DOHH2 (cell line): ENCODE results near the gene CTDSPL.

ENCODE experiments used
- H3F3A ChIP-seq: fragments of 200-600 bp; sonication (generic), shearing (Covaris generic); 2 replicates; pipeline ENCODE4 v1.6.0; 2016; ENCODE audit warnings: antibody characterized with exemption, mild to moderate bottlenecking; ENCODE audit not compliant: control insufficient read depth, insufficient read depth
- H3K27ac ChIP-seq: fragments of 200-600 bp; sonication (generic); 2 replicates; pipeline ENCODE4 v1.5.1; 2014; ENCODE audit warnings: low read depth, mild to moderate bottlenecking, low read length, moderate library complexity
- H3K27me3 ChIP-seq: fragments of 200-600 bp; sonication (generic); 2 replicates; pipeline ENCODE4 v1.6.1; 2014; ENCODE audit warnings: mild to moderate bottlenecking, low read length, mixed read lengths; ENCODE audit not compliant: control insufficient read depth
- H3K36me3 ChIP-seq: fragments of 200-600 bp; sonication (generic); 2 replicates; pipeline ENCODE4 v1.6.1; 2014; ENCODE audit warnings: mild to moderate bottlenecking, low read length, moderate library complexity, mixed read lengths; ENCODE audit not compliant: control insufficient read depth
- H3K4me1 ChIP-seq: fragments of 200-600 bp; sonication (generic); 2 replicates; pipeline ENCODE4 v1.6.1; 2014; ENCODE audit warnings: mild to moderate bottlenecking, low read length, mixed read lengths; ENCODE audit not compliant: control insufficient read depth
- H3K4me2 ChIP-seq: fragments of 200-600 bp; sonication (generic); 2 replicates; pipeline ENCODE4 v1.6.0; 2014; ENCODE audit warnings: mild to moderate bottlenecking, low read length, moderate library complexity
- H3K4me3 ChIP-seq: fragments of 200-600 bp; sonication (generic); 2 replicates; pipeline ENCODE4 v1.5.1; 2014; ENCODE audit warnings: mild to moderate bottlenecking, low read length, mixed read lengths
- H3K79me2 ChIP-seq: fragments of 200-600 bp; sonication (generic); 2 replicates; pipeline ENCODE4 v1.6.1; 2014; ENCODE audit warnings: mild to moderate bottlenecking, low read length, mixed read lengths; ENCODE audit not compliant: control insufficient read depth
- H3K9me2 ChIP-seq: fragments of 200-600 bp; sonication (generic); replicated peaks from 2 replicates; pipeline ENCODE4 v1.6.1; 2014; ENCODE audit warnings: mild to moderate bottlenecking, low read length, mixed read lengths; ENCODE audit not compliant: control insufficient read depth
- H3K9me3 ChIP-seq: fragments of 200-600 bp; sonication (generic); 2 replicates; pipeline ENCODE4 v1.6.1; 2014; ENCODE audit warnings: antibody characterized with exemption, low read length, mixed read lengths; ENCODE audit not compliant: control insufficient read depth, insufficient read depth
- H4K20me1 ChIP-seq: fragments of 200-600 bp; sonication (generic); 2 replicates; pipeline ENCODE4 v1.6.0; 2014; ENCODE audit warnings: low read depth, mild to moderate bottlenecking, antibody characterized with exemption, low read length, moderate library complexity; ENCODE audit not compliant: control insufficient read depth, insufficient read depth
- EZH2phosphoT487 ChIP-seq: fragments of 200-600 bp; sonication (generic); IDR thresholded peaks from 2 replicates; pipeline ENCODE4 v1.6.1; 2017; ENCODE audit warnings: borderline replicate concordance, mild to moderate bottlenecking, antibody characterized with exemption, low read length, moderate library complexity, mixed read lengths
- TF ChIP-seq, protein P1 (sequence below): fragments of 200-600 bp; sonication (generic); IDR thresholded peaks from one replicate; pipeline ENCODE4 v1.5.1; 2014; ENCODE audit warnings: antibody characterized with exemption, mild to moderate bottlenecking, low read depth, low read length; ENCODE audit not compliant: poor library complexity, severe bottlenecking

CTDSPL gene

DNA sequence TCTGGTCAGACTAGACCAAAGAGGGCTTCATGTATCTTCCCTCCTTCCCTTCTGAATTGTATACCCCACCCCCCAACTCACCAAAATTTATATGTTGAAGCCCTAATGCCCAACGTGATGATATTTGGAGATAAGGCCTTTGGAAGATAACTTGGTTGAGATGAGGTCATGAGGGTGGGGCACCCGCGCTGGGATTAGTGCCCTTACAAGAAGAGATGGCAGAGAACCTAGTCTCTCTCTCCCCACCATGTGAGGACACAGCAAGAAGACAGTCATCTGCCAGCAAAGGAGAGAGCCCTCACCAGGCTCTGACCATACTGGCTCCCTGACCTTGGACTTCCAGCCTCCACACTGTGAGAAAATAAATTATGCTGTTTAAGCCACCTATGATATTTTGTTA, 154.3 kb downstream of the CTDSPL start:
- Histone ChIP-seq H3K4me1 (no peaks in the 10 kb centered on the region), H3K79me2 (no peaks in the 10 kb centered on the region), H4K20me1 (no peaks in the 10 kb centered on the region), H3K9me2 (no peaks in the 10 kb centered on the region), H3F3A (no peaks in the 10 kb centered on the region; the same call in 1 of the 2 replicates), H3K27me3 (no peaks in the 10 kb centered on the region), H3K36me3 (no peaks in the 10 kb centered on the region), H3K4me2 (no peak overlapping the region), H3K4me3 (no peak overlapping the region), H3K27ac (no peak overlapping the region), H3K9me3 (no peaks in the 10 kb centered on the region)
- TF ChIP-seq, protein P1, sequence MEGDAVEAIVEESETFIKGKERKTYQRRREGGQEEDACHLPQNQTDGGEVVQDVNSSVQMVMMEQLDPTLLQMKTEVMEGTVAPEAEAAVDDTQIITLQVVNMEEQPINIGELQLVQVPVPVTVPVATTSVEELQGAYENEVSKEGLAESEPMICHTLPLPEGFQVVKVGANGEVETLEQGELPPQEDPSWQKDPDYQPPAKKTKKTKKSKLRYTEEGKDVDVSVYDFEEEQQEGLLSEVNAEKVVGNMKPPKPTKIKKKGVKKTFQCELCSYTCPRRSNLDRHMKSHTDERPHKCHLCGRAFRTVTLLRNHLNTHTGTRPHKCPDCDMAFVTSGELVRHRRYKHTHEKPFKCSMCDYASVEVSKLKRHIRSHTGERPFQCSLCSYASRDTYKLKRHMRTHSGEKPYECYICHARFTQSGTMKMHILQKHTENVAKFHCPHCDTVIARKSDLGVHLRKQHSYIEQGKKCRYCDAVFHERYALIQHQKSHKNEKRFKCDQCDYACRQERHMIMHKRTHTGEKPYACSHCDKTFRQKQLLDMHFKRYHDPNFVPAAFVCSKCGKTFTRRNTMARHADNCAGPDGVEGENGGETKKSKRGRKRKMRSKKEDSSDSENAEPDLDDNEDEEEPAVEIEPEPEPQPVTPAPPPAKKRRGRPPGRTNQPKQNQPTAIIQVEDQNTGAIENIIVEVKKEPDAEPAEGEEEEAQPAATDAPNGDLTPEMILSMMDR: no peak
- no peak for TF ChIP-seq EZH2phosphoT487

DNA sequence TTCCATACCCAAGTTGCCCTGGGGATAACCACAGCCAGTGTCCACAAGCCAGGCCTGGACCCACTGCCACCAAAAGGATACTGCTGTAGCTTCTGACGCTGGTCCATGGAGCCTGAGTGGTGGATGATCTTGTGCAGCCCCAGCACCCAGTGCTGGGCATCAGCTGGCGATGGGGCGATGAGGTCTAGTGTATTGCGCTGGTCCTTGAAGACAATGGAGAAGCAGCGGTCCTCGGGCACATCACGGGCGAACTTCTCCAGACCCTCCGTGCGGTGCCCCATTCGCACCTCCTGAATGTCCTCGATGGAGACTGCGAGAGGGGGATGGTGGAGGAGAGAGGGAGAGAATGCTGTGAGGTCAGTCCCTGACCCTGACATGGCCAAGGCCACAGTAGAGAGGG, 154.7 kb downstream of the CTDSPL start:
- H3K4me1 ChIP-seq: no peaks in the 10 kb centered on the region
- no peak overlapping the region for H3K4me2 ChIP-seq
- H3K79me2 ChIP-seq: no peaks in the 10 kb centered on the region
- H3K27ac ChIP-seq: no peak overlapping the region
- H3K4me3 ChIP-seq: no peak overlapping the region
- H3K9me3 ChIP-seq: no peaks in the 10 kb centered on the region
- H3K9me2 ChIP-seq: no peaks in the 10 kb centered on the region
- no peaks in the 10 kb centered on the region for H3K36me3 ChIP-seq
- no peaks in the 10 kb centered on the region for H3K27me3 ChIP-seq
- H4K20me1 ChIP-seq: no peaks in the 10 kb centered on the region
- H3F3A ChIP-seq: no peaks in the 10 kb centered on the region; the same call in 1 of the 2 replicates
- no peak for TF ChIP-seq EZH2phosphoT487
- TF ChIP-seq, protein P1: no peak

DNA sequence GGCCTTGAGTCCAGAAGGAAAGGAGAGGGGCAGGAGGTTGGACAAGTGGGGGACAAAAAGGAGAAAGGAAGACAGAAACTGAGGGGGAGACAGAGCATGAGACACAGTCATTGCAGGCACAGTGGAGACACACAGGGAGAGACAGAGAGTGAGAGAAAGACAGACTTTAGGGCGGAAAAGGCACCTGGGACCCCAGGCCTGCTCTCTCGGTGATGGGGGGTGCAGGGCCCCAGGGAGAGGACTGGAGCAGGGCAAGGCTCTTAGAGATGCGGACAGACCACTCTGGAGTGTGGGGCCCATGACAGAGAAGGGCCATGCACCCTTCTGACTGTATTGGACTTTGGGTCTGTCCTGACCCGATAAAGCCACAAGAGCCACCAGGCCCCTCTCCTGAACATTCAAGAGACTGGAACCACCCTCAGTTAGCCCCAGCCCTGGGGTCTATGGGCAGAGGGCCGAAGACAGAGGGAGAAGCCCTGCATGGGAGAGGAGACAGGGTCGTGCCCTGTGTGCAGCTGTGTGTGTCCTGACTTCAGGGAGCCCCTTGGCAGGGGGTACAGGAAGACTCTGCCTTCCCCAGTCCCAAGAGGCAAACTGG, 155.3 kb downstream of the CTDSPL start:
- Histone ChIP-seq H3K36me3 (no peaks in the 10 kb centered on the region), H3K27me3 (no peaks in the 10 kb centered on the region), H3K4me3 (no peak overlapping the region), H3K27ac (no peak overlapping the region), H3F3A (no peaks in the 10 kb centered on the region; the same call in 1 of the 2 replicates), H3K4me1 (no peaks in the 10 kb centered on the region), H3K9me3 (no peaks in the 10 kb centered on the region), H3K79me2 (no peaks in the 10 kb centered on the region), H3K4me2 (no peak overlapping the region), H3K9me2 (no peaks in the 10 kb centered on the region), H4K20me1 (no peaks in the 10 kb centered on the region)
- TF ChIP-seq, protein P1: no peak
- no peak for TF ChIP-seq EZH2phosphoT487
